A549 (cell line): ENCODE data around the gene DOCK7.

ENCODE experiments used
- EP300 ChIP-seq, 2 experiments: fragments of >200 bp; sonication (Bioruptor Twin); formaldehyde crosslinking; IDR thresholded peaks; 2 replicates in 1 of 2; 3 replicates in 1 of 2; pipeline ENCODE4 v1.6.1; 2016 to 2017
- JUN ChIP-seq, 2 experiments: fragments of >200 bp; sonication (Bioruptor Twin); formaldehyde crosslinking; IDR thresholded peaks; 2 replicates in 1 of 2; 3 replicates in 1 of 2; pipeline ENCODE4 v1.6.1; 2016 to 2017
- POLR2A ChIP-seq: IDR thresholded peaks from 2 replicates; pipeline ENCODE4 v1.6.1; 2012; ENCODE audit warnings: mild to moderate bottlenecking, low read length
- RFX5 ChIP-seq: fragments of 450-650 bp; IDR thresholded peaks from 2 replicates; pipeline ENCODE4 v1.7.1; 2014; ENCODE audit warnings: antibody characterized with exemption, mild to moderate bottlenecking, moderate library complexity
- TF ChIP-seq, protein P1 (sequence below): fragments of >200 bp; sonication (Bioruptor Twin); formaldehyde crosslinking; IDR thresholded peaks from 3 replicates; pipeline ENCODE4 v1.5.1; 2016

DNA sequence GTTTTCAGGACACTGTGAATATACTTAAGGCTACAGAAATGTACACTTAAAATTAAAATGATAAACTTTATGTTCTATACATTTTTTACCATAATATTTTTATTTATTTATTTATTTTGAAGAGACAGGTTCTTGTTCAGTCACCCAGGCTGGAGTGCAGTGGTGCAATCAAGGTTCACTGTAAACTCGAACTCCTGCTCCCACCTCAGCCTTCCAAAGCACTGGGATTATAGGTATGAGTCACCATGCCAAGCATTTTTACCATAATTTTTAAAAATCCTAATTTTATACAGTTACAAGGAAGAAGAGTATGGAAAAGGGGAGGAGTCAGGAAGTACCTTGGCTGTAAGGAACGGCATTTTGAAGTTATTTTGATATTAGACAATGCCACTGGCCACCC lies 114.5 kb downstream of the DOCK7 start:
- TF ChIP-seq, protein P1, sequence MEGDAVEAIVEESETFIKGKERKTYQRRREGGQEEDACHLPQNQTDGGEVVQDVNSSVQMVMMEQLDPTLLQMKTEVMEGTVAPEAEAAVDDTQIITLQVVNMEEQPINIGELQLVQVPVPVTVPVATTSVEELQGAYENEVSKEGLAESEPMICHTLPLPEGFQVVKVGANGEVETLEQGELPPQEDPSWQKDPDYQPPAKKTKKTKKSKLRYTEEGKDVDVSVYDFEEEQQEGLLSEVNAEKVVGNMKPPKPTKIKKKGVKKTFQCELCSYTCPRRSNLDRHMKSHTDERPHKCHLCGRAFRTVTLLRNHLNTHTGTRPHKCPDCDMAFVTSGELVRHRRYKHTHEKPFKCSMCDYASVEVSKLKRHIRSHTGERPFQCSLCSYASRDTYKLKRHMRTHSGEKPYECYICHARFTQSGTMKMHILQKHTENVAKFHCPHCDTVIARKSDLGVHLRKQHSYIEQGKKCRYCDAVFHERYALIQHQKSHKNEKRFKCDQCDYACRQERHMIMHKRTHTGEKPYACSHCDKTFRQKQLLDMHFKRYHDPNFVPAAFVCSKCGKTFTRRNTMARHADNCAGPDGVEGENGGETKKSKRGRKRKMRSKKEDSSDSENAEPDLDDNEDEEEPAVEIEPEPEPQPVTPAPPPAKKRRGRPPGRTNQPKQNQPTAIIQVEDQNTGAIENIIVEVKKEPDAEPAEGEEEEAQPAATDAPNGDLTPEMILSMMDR = no peak
- TF ChIP-seq RFX5 (no peak), POLR2A (no peak), EP300 (IDR thresholded peaks at IDR 0.05) (no peak), JUN (IDR thresholded peaks at IDR 0.05) (no peak)
